ENCODE data around the gene OSBP2. TPM values are rescaled to one million over a fixed set of nuclear protein-coding genes. Genes with fewer than 3 reads are reported as not detected.

Gene OSBP2
- total and polyA plus RNA-seq, 10 of the 15 experiments (the other 5 are each of a cell fraction or from before 2014, with no cell fraction given): 0.11 to 7.7 (median 3.6) TPM

DNA sequence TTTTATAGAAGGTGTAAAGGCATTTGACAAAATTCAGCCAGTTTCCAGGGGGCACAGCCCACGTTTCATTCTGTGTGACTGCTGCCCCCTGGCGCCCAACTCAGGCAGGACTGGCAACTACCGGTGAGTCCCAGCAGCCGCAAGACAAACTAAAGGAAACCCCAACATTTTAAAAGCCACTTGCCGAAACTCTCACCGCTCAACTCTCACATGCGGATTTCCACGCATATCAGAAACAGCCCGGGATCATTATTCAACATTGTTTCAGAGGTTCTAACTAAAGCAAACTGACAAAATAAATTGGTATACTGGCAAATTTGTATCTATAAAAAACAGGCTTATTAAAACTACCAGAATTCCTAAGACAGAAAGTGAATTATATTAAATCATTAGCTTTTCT, 225.7 kb downstream of the OSBP2 start (continued):
- TF ChIP-seq EP300 (IDR thresholded peaks at IDR 0.05; ENCODE audit: borderline replicate concordance in 1 of 2, control insufficient read depth in 1 of 2, low read depth in 2 of 2, low read length in 2 of 2): no peak
- TF ChIP-seq POLR2A (IDR thresholded peaks at IDR 0.05; ENCODE audit: low read depth, low read length): no peak
- no peak for TF ChIP-seq CBX5 (IDR thresholded peaks at IDR 0.05; ENCODE audit: low read depth)
- TF ChIP-seq, protein P1, sequence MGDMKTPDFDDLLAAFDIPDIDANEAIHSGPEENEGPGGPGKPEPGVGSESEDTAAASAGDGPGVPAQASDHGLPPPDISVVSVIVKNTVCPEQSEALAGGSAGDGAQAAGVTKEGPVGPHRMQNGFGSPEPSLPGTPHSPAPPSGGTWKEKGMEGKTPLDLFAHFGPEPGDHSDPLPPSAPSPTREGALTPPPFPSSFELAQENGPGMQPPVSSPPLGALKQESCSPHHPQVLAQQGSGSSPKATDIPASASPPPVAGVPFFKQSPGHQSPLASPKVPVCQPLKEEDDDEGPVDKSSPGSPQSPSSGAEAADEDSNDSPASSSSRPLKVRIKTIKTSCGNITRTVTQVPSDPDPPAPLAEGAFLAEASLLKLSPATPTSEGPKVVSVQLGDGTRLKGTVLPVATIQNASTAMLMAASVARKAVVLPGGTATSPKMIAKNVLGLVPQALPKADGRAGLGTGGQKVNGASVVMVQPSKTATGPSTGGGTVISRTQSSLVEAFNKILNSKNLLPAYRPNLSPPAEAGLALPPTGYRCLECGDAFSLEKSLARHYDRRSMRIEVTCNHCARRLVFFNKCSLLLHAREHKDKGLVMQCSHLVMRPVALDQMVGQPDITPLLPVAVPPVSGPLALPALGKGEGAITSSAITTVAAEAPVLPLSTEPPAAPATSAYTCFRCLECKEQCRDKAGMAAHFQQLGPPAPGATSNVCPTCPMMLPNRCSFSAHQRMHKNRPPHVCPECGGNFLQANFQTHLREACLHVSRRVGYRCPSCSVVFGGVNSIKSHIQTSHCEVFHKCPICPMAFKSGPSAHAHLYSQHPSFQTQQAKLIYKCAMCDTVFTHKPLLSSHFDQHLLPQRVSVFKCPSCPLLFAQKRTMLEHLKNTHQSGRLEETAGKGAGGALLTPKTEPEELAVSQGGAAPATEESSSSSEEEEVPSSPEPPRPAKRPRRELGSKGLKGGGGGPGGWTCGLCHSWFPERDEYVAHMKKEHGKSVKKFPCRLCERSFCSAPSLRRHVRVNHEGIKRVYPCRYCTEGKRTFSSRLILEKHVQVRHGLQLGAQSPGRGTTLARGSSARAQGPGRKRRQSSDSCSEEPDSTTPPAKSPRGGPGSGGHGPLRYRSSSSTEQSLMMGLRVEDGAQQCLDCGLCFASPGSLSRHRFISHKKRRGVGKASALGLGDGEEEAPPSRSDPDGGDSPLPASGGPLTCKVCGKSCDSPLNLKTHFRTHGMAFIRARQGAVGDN (IDR thresholded peaks at IDR 0.05): no peak
- peak in 1 of 2 experiments; percentile 52; a peak in 1 of 4 replicates for TF ChIP-seq BHLHE40 (IDR thresholded peaks at IDR 0.05; ENCODE audit: borderline replicate concordance in 1 of 2, low read depth in 2 of 2, low read length in 1 of 2)
- TF ChIP-seq ZNF622 (IDR thresholded peaks at IDR 0.05): no peak
- TF ChIP-seq KAT2A (conservative IDR thresholded peaks at IDR 0.05; ENCODE audit: control insufficient read depth, low read depth, low read length): no peak
- TF ChIP-seq, protein P2, sequence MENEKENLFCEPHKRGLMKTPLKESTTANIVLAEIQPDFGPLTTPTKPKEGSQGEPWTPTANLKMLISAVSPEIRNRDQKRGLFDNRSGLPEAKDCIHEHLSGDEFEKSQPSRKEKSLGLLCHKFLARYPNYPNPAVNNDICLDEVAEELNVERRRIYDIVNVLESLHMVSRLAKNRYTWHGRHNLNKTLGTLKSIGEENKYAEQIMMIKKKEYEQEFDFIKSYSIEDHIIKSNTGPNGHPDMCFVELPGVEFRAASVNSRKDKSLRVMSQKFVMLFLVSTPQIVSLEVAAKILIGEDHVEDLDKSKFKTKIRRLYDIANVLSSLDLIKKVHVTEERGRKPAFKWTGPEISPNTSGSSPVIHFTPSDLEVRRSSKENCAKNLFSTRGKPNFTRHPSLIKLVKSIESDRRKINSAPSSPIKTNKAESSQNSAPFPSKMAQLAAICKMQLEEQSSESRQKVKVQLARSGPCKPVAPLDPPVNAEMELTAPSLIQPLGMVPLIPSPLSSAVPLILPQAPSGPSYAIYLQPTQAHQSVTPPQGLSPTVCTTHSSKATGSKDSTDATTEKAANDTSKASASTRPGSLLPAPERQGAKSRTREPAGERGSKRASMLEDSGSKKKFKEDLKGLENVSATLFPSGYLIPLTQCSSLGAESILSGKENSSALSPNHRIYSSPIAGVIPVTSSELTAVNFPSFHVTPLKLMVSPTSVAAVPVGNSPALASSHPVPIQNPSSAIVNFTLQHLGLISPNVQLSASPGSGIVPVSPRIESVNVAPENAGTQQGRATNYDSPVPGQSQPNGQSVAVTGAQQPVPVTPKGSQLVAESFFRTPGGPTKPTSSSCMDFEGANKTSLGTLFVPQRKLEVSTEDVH (IDR thresholded peaks at IDR 0.05; ENCODE audit: low read depth, partially characterized antibody): no peak
- TF ChIP-seq MAX (IDR thresholded peaks at IDR 0.05; ENCODE audit: low read depth, low read length): no peak
- peak; percentile 82; the same call in 1 of the 2 replicates for TF ChIP-seq SMC3 (IDR thresholded peaks at IDR 0.05; ENCODE audit: borderline replicate concordance, low read length)
- TF ChIP-seq YBX1 (IDR thresholded peaks at IDR 0.05): no peak
- peak; percentile 85 to 87 (median 86) for TF ChIP-seq CTCF (IDR thresholded peaks at IDR 0.05 in 2 of 3, conservative IDR thresholded peaks at IDR 0.05 in 1 of 3; ENCODE audit: control insufficient read depth in 2 of 3, extremely low read depth in 1 of 3, insufficient read depth in 1 of 3, low read depth in 3 of 3, low read length in 3 of 3)
- no peak for TF ChIP-seq SRF (IDR thresholded peaks at IDR 0.05; ENCODE audit: low read depth in 2 of 2, low read length in 2 of 2)
- TF ChIP-seq ZNF217 (IDR thresholded peaks at IDR 0.05): no peak
- no peak for TF ChIP-seq BRCA1 (IDR thresholded peaks at IDR 0.05; ENCODE audit: low read depth, low read length)
- TF ChIP-seq RUNX3 (IDR thresholded peaks at IDR 0.05; ENCODE audit: low read length): peak; percentile 41; the same call in 1 of the 2 replicates
- TF ChIP-seq JUND (IDR thresholded peaks at IDR 0.05; ENCODE audit: low read depth, low read length): no peak
- TF ChIP-seq TAF1 (IDR thresholded peaks at IDR 0.05; ENCODE audit: borderline replicate concordance, low read depth, low read length): no peak
- TF ChIP-seq E2F4 (IDR thresholded peaks at IDR 0.05; ENCODE audit: low read depth, low read length): no peak
- no peak for TF ChIP-seq STAT3 (IDR thresholded peaks at IDR 0.05; ENCODE audit: low read depth, low read length)
- TF ChIP-seq ZNF384 (IDR thresholded peaks at IDR 0.05; ENCODE audit: borderline replicate concordance, low read depth, low read length): 0 out of 2 replicates have a peak, but pooled peaks have one; percentile 32
